ENCODE results near the gene SNX6.
"Not testable (repeated sequence)": the region's sequence is repeated elsewhere in the genome, so short reads cannot be mapped to it uniquely, and the experiment has no call there.

The SNX6 gene

GRCh38 chr14:34629657-34630529, at the start of gene SNX6:
Gene SNX6, minus strand, starts transcription at chr14:34630148. Its CDS starts 32 bp downstream, at chr14:34630116.
- peak; percentile 41 for DNase-seq

- DNase-seq: no peak
Observed at GRCh38 chr14:34678735-34679134, 48.8 kb upstream of the SNX6 start.

- no peak for DNase-seq
Observed at GRCh38 chr14:34678306-34678705, 48.4 kb upstream of the SNX6 start.

DNA sequence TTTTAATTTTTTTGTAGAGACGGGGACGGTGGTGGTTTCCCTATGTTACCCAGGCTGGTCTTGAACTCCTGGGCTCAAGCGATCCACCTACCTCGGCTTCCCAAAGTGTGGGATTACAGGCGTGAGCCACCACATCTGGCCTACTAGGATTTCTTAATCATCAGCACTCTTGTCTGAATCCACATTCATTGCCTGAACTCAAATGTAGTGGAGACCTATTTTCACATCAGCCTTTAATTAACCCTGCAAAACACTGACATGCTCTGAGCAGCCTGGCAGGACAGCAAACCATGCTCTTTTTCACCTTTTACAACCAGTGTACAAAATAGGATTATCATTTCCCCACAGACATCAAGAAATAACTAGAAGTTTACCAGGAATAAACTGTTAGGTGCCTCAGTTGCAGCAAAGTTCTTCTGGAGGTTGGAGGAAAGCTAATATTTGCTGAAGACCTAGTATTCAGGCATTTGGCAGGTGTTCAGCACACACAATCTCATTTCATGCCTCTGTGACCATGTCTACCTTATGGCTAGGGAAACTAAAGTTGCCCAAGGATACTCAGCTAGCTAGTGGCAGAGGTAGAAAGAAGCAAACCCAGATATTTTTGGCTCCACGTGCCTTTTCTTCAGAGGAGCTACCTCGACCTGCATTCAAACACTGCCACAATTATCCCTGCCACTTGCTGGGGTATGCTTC, 46.7 kb upstream of the SNX6 start:
- no peak for DNase-seq

DNA sequence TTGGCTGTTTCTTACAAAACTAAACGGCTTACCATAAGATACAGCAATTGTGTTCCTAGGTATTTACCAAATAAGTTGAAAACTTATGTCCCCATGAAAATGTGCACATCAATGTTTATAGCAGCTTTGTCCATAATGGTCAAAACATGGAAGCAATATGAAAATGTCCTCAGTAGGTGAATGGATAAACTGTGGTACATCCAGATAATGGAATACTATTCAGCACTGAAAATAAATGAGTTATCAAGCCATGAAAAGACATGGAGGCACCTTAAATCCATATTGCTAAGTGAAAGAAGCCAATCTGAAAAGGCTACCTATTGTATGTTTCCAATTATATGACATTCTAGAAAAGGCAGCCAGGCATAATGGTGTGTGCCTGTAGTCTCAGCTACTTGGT, 43.8 kb upstream of the SNX6 start:
- DNase-seq: no peak

- DNase-seq: no peak
Observed at GRCh38 chr14:34671716-34672115, 41.8 kb upstream of the SNX6 start.

GRCh38 chr14:34668111-34668510, 38.2 kb upstream of the SNX6 start:
- DNase-seq: no peak

DNA sequence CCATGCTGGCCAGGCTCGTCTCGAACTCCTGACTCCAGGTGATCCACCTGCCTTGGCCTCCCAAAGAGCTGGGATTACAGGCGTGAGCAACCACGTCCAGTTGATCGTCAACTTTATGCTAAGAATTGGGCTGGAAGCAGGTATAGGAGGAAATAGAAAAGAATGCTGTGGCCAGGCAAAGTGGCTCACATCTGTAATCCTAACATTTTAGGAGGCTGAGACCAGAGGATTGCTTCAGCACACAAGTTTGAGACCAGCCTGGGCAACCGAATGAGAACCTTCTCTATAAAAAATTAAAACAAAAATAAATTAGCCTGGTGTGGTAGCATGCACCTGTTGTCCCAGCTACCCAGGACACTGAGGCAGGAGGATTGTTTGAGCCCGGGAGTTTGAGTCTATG, 37.1 kb upstream of the SNX6 start:
- no peak for DNase-seq

DNA sequence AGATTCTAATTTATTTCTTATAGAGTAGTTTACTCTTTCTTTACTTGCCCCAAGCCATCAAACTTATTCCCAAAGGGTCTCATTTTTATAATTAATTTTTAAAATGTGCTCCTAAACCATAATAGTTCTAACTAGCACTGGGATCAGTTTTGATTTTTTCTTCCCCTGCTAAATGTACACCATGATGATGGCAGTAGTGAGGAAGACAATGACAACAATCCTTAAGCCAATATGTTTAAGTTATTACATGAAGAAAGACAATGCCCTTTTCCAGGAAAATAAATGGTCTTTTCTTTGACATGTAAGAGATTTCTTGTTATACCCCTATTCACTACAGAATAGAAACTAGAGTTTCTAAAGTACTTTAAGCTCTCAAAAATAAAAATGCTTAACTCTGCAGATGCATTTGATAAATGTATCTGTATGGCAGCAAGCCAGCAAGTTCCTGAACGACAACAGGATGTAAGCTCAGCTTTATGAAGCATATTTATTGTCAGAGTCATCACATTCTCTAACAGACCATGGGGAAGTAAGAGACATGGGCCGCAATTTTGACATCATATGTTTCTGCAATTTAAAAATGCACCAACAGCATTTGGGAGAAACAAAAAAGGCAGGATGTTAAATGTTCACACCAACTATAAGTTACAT, 36.0 kb upstream of the SNX6 start:
- DNase-seq: no peak

DNA sequence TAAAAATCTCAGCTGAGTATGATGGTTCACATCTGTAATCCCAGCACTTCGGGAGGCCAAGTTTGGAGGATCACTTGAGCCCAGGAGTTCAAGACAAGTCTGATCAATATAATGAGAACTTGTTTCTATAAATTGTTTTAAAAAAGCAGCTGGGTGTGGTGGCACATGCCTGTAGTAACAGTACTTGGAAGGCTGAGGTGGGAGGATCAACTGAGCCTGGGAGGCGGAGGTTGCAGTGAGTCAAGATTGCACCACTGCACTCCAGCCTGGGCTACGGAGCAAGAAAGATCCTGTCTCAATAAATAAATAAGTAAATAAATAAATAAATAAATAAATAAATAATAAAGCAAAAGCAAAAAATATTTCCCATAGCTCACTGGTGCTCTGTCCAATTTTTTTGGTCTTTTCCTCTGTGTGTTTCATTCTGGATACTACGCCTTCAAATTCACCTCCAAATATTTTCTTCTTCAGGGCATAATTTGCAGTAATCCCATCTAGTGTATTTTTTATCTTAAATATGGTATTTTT, 32.7 kb upstream of the SNX6 start:
- no peak for DNase-seq

DNA sequence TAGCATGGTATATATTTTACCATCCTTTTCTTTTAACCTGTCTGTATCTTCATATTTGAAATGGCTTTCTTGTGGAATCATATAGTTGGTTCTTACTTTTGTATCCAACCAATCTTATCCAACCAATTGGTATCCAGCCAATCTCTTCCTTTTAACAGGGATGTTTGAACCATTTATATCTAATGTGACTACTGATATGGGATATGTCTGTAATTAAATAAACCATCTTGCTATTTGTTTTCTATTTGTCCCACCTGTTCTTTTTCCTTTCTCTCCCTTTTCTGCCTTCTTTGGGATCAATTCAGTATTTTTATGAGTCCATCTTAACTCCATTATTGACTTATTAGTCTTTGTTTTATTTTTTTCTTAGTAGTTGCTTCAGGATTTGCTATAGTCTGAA, 30.8 kb upstream of the SNX6 start:
- no peak for DNase-seq

- no peak for DNase-seq
Observed at GRCh38 chr14:34655959-34656358, 26.0 kb upstream of the SNX6 start.

DNA sequence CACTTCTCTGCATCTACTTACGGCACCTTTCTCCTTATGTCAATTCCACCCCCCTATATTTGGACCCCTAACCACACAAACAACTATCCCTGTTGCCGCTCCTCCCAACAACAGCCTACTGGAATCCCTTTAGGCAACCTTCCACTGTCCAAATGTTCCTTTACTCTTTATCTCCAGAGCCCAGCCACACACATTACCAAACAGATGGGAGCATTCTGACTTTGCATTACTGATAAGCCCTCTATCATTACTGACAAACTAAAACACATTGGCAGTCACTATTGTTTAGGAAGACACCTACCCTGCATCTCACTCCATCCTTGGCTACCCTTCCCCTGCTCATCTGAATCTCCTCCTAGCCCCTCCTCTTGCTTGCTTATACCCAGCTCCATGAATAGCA, 23.1 kb upstream of the SNX6 start:
- DNase-seq: not testable (repeated sequence)

GRCh38 chr14:34652348-34652747, 22.4 kb upstream of the SNX6 start:
- DNase-seq: not testable (repeated sequence)

GRCh38 chr14:34650786-34651584, 21.0 kb upstream of the SNX6 start:
- no peak for DNase-seq

- not testable (repeated sequence) for DNase-seq
Observed at GRCh38 chr14:34650006-34650405, 20.1 kb upstream of the SNX6 start.

GRCh38 chr14:34649344-34649743, 19.4 kb upstream of the SNX6 start:
- DNase-seq: no peak

GRCh38 chr14:34646570-34647255, 16.8 kb upstream of the SNX6 start:
- DNase-seq: no peak

DNA sequence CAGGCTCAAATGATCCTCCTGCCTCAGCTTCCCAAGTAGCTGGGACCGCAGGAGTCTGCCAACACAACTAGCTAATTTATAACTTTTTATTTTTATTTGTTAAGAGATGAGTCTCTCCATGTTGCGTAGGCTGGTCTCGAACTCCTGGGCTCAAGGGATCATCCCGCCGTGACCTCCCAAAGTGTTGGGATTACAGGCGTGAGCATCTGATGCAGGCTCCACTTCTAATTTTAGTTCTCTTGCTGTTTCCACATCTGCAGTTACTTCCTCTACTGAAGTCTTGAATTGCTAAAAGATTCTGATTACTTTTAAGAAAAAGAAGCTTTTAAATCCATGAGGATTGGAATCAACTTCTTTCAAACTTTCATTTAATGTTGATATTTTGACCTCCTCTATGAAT, 13.4 kb upstream of the SNX6 start:
- DNase-seq: no peak

- no peak for DNase-seq
Observed at GRCh38 chr14:34642595-34642994, 12.6 kb upstream of the SNX6 start.

GRCh38 chr14:34640826-34641225, 10.9 kb upstream of the SNX6 start:
- DNase-seq: no peak

DNA sequence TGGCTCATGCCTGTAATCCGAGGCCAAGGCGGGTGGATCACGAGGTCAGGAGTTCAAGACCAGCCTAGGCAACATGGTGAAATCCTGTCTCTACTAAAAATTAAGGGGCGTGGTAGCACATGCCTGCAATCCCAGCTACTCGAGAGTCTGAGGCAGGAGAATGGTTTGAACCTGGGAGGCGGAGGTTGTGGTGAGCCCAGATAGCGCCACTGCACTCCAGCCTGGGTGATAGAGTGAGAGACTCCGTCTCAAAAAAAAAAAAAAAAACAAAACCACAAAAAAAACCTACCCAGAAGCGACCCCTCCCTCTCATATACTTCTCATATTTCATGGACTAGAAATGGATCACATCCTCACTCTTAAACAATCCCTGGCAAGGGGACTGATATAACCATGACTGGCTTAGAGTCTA, 4.4 kb upstream of the SNX6 start:
- DNase-seq: not testable (repeated sequence)
